Activated T-cell treated with anti-CD3 and anti-CD28 coated beads for 4 hours (primary cell): ENCODE results near the gene TMED4.
"Not testable (repeated sequence)": the region's sequence is repeated elsewhere in the genome, so short reads cannot be mapped to it uniquely, and the experiment has no call there.

ENCODE experiments used
- DNase-seq: peaks from one replicate; pipeline ENCODE4 v3.0.0-alpha.2; 2020

Gene TMED4

DNA sequence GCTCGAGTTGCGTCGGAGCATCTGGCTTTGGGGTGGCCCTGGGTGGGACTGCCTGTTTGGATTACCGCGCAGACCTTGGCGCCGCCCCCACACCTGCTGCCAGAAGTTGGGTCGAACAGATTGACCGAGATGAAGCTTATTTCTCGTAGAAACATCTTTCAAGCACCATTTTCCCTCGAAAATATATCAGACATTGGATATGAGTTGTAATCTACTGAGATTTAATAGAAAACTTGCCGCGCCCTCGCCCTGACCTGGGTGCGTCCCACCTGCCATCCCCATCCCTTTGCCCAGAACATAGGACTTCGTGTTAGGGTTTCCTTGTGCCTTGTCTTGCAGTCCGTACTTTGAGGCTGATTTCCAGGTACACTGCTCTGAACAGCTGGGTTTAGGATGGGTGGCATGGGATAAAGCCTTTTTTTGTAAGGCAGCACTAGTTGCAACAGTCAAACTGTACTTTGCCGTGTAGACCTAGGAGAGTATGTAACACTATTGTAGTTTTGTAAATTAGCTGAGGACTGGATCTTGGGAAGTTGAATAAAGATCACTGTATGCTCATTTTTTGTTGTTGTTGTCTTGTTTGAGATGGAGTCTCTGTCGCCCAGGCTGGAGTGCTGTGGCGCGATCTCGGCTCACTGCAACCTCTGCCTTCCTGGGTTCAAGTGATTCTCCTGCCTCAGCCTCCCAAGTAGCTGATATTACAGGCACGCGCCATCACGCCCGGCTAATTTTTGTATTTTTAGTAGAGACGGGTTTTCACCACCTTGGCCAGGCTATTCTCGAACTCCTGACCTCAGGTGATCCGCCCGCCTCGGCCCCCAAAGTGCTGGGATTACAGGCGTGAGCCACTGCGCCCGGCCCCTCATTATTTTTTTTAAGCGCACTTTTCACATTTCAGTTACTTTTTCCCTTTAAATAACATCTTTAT lies 25.4 kb upstream of the TMED4 start:
- DNase-seq = no peak

DNA sequence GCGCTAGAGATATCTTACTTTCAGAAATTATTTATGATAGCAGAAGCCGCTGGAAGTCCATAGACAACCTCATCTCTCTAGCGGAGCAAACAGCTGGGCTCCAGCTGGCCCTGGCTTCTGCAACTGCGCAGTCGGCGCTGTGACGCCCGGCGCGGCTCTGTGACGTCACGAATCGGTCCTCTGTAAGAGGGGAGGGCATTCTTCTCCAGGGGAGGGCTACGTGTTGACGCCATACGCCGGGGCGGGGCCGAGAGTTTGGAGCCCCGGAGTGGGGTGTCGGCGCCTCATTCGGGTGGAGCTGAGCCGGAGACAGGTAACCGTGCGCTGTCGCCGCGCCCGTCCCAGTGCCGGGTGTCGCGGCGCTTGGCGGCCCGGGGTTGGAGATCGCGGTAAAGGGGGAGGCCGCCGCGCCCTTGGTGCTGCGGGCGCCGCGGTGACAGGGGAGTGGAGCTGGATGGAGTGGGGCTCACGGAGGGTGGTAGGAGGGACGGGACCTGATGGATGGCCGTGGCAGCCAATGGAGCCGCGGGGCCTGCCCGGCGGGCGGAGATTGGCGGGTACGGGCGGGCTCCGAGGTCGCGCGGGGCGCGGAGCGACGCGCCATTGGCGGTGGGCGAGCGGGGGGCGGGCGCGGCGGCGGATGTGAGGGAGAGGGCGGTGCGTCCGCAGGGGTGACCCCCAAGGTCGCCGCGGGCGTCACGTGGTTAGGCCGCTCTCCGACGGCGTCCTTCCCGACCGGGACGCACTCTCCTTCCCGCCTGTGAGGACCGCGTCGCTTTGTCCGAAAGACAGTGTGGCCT lies 24.5 kb upstream of the TMED4 start, which contains the start of gene OGDH:
Gene OGDH (plus strand): TSS at position 287 of the 800 bp plus-strand sequence. CDS start 17,717 bp downstream, outside the sequence.
- peak; percentile 99 for DNase-seq

DNA sequence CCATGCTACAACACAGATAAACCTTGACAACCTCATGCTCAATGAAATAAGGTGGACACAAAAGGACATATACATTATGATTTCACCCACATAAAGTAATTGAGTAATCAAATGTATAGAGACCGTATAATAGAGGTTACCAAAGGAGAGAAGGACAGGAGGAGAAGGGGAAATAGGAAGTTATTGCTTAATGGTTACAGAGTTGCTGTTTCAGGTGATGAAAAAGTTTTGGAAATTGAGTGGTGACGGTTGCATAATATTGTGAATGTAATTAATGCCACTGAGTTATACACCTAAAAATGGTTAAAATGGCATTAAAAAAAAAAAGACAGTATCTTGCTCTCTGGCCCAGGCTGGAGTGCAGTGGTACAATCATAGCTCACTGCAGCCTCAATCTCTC lies 22.9 kb upstream of the TMED4 start:
- no peak for DNase-seq

DNA sequence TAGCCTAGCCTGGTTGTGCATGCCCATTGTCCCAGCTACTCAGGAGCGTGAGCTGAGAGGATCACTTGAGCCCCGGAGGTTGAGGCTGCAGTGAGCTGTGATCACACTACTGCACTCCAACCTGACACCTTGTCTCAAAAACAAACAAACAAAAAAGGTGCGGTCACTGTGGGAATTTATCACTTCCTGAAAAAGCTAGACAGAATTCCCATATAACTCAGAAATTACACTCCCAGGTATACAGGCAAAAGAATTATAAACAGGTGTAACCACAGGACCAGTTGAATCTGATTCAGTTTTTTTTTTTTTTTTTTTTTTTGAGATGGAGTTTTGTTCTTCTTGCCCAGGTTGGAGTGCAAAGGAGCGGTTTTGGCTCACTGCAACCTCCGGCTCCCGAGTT lies 21.2 kb upstream of the TMED4 start:
- DNase-seq = no peak

DNA sequence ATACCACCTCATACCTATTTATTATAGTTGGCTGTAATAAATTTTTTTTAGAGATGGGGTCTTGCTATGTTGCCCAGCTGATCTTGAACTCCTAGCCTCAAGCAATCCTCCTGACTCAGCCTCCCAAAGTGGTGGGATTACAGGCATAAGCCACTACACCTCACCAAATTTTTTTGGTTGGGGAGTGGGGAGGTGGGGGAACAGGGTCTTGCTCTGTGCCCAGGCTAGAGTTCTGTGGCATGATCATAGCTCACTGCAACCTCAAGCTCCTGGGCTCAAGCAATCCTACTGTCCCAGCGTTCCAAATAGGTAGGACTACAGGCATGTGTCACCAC lies 20.5 kb upstream of the TMED4 start:
- DNase-seq = no peak

DNA sequence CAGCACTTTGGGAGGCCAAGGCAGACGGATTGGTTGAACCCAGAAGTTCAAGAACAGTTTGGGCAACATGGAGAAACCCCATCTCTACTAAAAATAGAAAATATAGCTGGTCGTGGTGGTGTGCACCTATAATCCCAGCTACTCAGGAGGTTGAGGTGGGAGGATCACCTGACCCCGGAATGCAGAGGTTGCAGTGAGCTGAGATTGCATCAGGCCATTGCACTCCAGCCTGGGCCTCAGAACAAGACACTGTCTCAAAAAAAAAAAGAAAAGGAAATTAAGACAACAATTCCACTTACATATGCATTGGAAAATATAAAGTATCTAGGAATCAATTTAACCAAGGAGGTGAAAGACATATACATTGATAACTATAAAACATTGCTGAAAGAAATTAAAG lies 17.2 kb upstream of the TMED4 start:
- no peak for DNase-seq

DNA sequence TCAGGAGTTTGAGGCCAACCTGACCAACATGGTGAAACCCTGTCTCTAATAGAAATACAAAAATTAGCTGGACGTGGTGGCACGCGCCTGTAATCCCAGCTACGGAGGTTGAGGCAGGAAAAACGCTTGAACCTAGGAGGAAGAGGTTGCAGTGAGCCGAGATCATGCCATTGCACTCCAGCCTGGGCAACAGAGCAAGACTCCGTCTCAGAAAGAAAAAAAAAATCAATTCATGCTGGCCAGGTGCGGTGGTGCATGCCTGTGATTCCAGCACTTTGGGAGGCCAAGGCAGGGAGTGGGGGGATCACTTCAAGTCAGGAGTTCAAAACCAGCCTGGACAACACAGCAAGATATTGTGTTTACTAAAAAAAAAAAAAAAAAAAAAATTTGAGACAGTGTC lies 15.2 kb upstream of the TMED4 start:
- DNase-seq = not testable (repeated sequence)

DNA sequence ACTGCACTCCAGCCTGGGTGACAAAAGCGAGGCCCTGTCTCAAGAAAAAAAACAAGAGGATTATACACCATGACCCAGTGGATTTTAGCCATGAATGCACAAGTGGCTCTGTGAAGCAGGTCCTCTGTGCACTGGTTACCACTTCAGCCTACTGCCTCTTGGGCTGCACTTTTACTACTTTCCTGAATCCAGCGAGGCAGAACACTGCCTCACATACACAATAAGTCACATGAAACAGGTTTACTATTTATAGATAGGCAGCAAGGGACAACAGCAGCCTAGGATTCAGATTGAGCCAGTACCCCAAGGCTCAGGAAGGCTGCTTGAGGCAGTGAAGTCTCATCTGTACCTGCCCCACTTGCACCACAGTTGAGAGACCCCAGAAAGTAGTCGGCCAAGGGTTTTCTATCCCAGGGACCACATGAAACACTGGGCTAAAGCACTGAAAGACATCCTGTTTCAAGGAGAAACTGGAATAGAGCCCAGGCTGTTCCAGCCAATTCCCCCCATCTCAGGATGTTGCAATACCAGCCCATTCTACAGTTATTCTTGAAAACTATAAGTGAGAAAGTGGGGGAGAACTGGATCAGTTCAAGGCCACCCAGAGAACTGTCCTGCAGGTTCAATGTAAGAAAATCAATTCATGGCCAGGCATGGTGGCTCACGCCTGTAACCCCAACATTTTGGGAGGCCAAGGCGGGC lies 14.1 kb upstream of the TMED4 start:
- DNase-seq = no peak

DNA sequence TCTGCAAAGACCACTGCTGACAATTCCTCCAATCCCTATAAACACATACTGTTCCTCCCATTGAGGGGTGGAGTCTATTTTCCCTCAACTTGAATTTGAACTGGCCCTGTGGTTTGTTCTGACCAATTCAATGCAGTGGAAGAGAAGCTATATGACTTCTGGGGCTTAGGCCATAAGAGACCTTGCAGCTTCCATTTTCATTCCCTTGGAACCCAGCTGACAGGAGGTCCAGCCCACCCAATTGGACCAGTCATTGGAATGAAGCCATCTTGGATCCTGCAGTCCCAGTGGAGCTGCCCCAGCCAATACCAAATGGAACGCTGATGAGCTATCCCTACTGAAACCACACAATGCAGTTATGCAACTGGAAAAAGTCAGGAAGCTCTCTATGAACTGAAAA lies 8.9 kb upstream of the TMED4 start:
- no peak for DNase-seq

DNA sequence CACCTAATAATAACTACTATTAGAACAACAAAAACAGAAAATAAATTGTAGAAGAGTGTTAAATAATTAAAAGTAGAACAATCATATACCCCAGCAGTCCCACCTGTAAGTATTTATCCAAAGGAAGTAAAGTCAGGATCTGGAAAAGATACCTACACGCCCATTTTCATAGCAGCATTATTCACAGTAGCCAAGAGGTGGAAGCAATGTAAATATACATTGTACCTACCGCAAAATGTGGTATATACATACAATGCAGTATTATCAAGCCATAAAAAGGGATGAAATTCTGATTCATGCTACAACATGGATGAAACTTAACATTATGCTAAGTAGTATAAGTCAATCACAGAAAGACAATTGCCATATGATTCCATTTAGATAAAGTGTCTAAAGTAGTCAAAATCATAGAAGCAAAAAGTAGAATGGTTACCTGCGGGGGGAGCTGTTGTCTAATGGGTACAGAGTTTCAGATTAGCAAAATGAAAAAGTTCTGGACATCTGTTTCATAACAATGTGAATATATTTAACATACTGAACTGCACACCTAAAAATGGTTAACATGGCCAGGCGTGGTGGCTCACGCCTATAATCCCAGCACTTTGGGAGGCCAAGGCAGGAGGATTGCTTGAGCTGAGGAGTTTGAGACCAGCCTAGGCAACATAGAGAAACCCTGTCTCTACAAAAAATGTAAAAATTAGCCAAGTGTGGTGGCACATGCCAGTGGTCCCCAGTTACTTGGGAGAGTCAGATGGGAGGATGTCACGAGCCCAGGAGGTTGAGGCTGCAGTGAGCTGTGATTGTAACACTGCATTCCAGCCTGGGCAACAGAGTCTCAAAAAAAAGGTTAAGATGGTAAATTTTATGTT lies 6.0 kb upstream of the TMED4 start:
- DNase-seq = peak; percentile 66

DNA sequence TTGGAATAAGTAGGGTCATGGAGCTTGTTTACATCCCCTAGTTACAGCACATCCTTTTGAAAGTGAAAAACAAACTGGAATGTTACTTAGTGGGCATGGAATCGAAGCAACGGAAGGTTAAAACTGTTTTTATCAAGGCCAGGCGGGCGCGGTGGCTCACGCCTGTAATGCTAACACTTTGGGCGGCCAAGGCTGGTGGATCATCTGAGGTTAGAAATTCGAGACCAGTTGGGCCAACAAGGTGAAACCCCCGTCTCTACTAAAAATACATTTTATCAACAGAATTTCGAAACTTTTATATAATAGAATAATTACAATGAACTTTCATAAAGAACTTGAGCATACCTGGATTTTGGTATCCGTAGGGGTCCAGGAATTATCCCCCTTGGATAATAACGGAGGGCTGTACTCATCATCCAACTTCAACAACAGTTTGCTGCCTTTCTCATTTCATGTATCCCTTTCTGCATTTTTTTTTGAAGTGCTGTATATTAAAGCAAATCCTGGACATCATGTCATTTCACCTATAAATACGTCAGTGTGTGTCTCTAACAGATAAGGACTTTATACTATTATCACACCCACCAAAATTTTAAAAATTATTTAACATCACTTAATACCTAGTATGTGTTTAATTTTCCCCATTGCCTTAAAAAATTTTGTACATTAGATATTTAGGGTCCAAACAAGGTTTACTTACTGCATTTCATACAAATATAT lies 1.3 kb upstream of the TMED4 start:
- no peak for DNase-seq

DNA sequence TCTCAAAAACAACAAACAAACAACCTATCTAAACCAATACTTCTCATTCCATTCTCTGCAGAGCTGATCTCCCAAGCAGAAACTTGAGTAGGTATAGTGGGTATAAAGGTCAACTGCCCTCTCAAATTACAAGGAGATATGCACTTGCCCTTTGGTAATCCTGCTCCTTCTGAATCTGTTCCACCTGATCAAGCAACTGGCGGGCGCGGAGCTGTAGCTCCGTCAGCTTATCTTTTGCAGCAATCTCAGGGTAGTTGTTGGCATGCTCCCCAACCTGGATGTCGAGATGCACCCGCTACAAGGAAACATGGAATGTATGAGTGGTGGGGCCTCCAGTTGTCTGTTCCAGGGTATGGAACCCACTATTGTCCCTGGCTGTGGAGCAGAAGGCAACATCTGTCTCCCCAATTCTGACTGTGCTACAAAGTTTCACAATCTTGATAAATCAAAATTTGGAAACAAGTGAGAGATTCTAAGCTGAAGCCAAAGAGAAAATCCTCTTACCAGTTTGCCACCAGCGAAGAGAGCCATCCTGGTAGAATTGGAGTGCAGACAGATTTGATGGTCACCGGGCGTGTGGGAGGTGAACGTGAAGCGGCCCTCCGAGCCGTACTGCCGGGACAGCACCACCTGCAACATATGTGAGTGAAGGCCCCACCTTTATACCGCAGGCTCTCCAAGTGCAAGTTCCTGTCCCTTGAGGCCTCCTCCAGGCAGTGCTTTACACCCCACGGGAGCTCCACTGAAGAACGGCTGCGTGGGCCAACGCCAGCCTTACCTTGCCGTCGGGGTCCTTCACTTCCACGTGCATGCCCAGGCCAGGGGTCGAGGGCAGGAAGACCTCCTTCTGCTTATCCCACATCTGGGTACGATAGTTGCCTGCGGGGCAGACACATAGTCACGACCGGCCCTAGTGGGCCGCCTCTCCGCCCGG lies 819 bp downstream of the TMED4 start:
- DNase-seq = peak; percentile 14

DNA sequence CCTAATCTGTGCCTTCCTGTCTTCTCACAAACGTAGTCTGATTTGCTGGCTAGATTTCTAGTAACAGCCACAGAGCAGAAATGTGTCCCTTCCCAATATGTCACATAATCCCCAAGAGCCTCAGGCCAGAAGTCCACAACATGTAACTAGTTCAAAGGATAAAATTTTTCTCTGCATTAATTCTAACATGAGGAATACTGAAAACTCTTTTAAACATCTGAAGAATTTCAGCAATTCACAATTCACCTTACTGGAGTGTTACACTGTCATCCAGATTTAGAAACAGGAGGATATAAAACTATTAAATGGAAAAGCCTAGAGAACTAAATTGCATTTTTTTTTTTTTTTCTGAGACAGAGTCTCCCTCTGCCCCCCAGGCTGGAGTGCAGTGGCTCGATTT lies 5.8 kb downstream of the TMED4 start:
- no peak for DNase-seq

DNA sequence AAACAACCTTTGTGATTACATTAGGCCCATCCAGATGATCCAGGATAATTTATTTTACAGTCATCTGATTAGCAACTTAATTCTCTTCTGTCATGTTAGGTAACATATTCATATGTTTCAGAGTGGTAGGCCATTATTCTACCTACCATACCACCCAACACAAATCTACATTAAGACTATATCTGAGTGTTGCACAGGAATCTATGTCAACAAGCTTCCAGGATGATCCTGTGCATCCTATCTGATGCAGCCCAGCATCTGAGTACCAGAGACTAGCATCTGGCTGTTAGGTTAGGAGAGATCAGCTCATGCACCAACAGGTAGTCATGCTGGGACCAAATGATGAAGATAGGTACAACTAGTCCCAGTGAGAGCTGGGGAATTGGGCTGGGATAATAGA lies 7.0 kb downstream of the TMED4 start:
- no peak for DNase-seq

DNA sequence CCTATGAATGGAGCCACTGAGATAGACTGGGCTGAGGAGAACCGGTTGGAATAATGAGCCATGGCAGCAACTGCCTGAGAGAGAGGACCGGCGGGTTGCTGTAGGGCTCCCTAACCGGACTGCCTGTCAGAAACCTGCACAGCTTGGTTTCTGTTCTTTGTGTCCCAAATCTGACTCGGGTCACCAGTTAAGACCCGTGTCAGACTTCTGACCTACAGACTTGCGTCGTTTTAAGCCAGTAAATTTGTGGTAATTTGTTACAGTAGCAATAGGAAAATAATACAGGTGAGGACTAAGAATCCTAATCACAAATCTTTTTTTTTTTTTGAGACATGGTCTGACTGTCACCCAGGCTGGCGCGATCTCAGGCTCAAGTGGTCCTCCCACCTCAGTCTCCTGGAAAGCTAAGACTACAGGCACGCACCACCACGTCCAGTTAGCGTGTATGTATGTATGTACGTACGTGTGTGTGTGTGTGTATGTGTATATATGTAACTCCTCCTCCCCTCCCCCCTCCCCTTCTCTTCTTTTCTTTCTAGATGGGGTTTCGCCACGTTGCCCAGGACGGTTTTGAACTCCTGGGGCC lies 7.7 kb downstream of the TMED4 start:
- no peak for DNase-seq

DNA sequence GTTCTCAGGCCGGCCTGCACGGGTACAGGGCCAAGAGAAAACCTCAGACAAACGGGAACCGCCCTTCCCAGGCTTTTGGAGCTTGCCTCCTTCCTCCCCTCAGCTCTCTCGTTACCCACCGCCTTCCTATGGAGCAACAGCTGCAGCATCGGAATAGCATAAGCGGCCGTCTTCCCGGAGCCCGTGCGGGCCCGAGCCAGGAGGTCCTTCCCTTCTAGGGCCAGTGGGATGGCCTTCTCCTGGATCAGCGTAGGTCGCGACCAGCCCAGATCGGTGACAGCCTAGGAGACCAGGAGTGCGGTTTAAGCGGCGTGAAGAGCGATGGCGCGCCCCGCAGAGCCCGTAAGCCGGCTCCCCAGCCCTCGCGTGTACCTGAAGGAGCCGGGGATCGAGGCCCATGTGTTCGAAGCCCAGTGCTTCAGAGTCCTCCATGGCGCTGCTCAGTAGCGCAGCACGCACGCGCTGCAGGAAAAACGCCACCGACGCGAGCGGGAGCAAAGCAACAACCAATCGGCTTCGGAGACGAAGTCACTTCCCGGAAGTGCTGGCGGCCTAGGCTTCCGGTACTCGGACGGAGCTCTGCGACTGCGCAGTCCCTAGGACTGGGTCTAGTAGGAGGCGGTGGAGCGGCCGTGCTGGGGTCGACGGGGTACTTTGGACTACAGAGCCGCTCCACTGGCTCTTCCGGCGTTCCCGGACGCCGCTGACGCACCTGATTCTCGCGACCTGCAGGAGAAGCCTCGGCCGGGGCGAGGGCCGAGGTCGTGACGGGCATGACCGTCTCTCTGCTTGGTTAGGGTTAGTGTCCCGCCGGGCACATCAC lies 8.4 kb downstream of the TMED4 start, which contains the start of gene DDX56:
Gene DDX56 (minus strand): TSS at position 445 of the 823 bp plus-strand sequence. CDS start 13 bp downstream, at position 432.
- peak; percentile 89 for DNase-seq

DNA sequence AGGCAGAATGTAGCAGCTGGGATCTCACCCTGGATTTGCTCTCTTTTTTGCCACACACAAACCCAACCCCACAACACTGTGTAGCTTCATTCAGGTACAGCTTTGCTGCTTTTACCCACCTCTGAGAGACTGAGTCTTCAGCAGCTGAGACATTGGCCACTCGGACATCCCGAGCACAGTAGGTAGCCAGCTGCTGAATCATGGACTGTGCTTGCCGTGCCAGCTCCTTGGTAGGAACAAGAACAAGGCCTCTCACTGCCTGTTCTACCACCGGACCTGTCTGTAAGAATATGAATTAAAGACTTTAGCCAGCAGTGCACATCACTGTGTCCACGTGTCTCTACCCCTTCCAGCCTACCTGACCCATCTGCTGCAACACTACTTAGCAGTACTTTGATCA lies 9.3 kb downstream of the TMED4 start:
- no peak for DNase-seq

DNA sequence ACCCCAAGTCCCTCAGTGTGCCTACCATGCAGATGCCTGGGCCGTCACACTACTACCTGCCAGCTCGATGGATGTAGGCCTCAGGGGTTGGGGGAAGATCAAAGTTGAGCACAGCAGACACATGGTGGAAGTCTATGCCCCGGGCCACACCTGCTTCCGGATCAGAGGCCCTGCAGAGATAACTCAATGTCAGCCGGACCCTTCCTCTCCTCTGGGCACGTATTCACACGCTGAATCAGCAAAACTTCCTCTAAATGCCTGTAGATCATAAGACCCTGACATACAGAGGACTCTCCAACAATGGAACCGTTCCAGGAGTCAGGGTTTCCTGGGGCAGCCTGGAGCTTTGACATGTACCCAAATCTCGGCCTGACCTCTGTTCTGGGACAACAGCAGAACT lies 12.1 kb downstream of the TMED4 start:
- no peak for DNase-seq
